Neural cell (in vitro differentiated cells): ENCODE data around the gene ZDHHC18.

Source experiments
- EZH2 ChIP-seq: fragments of 200-600, 300-800 bp; shearing (Covaris generic), sonication (generic); IDR thresholded peaks from 2 replicates; pipeline ENCODE4 v1.6.1; 2014; ENCODE audit warnings: antibody characterized with exemption, low read length, borderline replicate concordance, mild to moderate bottlenecking; ENCODE audit not compliant: insufficient read depth, poor library complexity, severe bottlenecking
- POLR2AphosphoS5 ChIP-seq: IDR thresholded peaks from 2 replicates; pipeline ENCODE4 v1.6.1; 2012
- TF ChIP-seq, protein P1 (sequence below): fragments of 450-650 bp; IDR thresholded peaks from 2 replicates; pipeline ENCODE4 v1.5.1; 2014; ENCODE audit warnings: antibody characterized with exemption, mild to moderate bottlenecking, moderate library complexity; ENCODE audit not compliant: poor library complexity, severe bottlenecking

DNA sequence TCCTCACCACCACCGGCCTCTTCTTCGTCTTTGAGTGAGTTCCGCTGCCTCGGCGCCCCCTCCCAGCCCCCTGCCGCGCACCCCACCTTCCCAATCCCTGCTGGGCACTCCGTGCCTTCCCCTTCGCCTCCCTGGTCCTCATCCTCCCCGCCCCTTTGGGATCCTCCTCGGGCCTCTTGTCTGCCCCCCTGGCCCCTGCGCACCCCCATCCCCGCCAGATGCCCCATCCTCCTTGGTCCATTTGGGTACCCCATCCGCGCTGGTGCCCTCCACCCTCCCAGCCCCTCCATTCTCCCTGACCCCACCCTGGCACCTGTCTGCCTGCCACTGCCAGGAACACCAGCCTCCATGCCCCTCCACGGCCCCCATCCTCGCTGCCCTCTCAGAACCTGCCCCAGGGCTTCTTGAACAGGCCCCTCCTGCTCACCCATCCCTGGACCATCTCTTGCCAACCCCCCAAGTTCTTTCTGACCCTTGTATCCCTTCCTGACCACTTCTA lies 667 bp downstream of the ZDHHC18 start:
- no peak for TF ChIP-seq EZH2
- TF ChIP-seq POLR2AphosphoS5, result no peak
- TF ChIP-seq, protein P1, sequence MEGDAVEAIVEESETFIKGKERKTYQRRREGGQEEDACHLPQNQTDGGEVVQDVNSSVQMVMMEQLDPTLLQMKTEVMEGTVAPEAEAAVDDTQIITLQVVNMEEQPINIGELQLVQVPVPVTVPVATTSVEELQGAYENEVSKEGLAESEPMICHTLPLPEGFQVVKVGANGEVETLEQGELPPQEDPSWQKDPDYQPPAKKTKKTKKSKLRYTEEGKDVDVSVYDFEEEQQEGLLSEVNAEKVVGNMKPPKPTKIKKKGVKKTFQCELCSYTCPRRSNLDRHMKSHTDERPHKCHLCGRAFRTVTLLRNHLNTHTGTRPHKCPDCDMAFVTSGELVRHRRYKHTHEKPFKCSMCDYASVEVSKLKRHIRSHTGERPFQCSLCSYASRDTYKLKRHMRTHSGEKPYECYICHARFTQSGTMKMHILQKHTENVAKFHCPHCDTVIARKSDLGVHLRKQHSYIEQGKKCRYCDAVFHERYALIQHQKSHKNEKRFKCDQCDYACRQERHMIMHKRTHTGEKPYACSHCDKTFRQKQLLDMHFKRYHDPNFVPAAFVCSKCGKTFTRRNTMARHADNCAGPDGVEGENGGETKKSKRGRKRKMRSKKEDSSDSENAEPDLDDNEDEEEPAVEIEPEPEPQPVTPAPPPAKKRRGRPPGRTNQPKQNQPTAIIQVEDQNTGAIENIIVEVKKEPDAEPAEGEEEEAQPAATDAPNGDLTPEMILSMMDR, result no peak
